Panc1 (cell line): Measurements from ENCODE around the gene TRIM66. TPM values are rescaled to one million over a fixed set of nuclear protein-coding genes. Genes with fewer than 3 reads are reported as not detected.

Experiments
- ATAC-seq: fragments of 200-7000 bp; cut with Tn5 transposase; 2 replicates; pipeline ENCODE4 v1.9.1; 2020; ENCODE audit warnings: mild to moderate bottlenecking, moderate library complexity
- BruUV-seq: library from RNA; stranded (reverse); fragments of 400-500 nt; replicated peaks from 2 replicates; lab custom pipeline; 2021; lab: Mats Ljungman, UMichigan
- CTCF ChIA-PET: fragments of 300-600 bp; sonication (Branson Sonifier 250); formaldehyde crosslinking; loops from one replicate; lab custom pipeline; 2022; ENCODE audit warnings: antibody characterized with exemption; lab: Charles Lee
- POLR2A ChIA-PET: fragments of 300-600 bp; sonication (Branson Sonifier 250); formaldehyde crosslinking; loops from one replicate; lab custom pipeline; 2022; ENCODE audit warnings: antibody characterized with exemption; lab: Charles Lee
- DNase-seq: peaks from one replicate; pipeline ENCODE4 v3.0.0-alpha.2; 2010; ENCODE audit warnings: low read depth, low spot score
- H3K27ac ChIP-seq: 2 replicates; pipeline ENCODE4 v1.5.1; 2011; ENCODE audit warnings: mild to moderate bottlenecking, low read length, inconsistent platforms
- H3K27me3 ChIP-seq: fragments of 200-500 bp; sonication (Bioruptor generic); 2 replicates; pipeline ENCODE4 v1.6.0; 2014; ENCODE audit warnings: low read length, inconsistent platforms; ENCODE audit not compliant: control insufficient read depth, insufficient read depth
- H3K36me3 ChIP-seq: fragments of 200-500 bp; sonication (Bioruptor generic); 2 replicates; pipeline ENCODE4 v1.5.1; 2014; ENCODE audit warnings: inconsistent platforms, mild to moderate bottlenecking, low read length, moderate library complexity; ENCODE audit not compliant: control insufficient read depth, insufficient read depth
- H3K4me1 ChIP-seq: 2 replicates; pipeline ENCODE4 v1.5.1; 2011; ENCODE audit warnings: inconsistent platforms, mild to moderate bottlenecking, low read length, moderate library complexity; ENCODE audit not compliant: control insufficient read depth, insufficient read depth
- H3K4me3 ChIP-seq, 2 experiments: 2 replicates each; pipeline ENCODE4 v1.5.1; 2011 to 2012; ENCODE audit warnings: low read depth in 2 of 2, low read length in 2 of 2, mild to moderate bottlenecking in 2 of 2, inconsistent platforms in 1 of 2, moderate library complexity in 1 of 2
- H3K9me3 ChIP-seq: fragments of 200-500 bp; sonication (Bioruptor generic); 2 replicates; pipeline ENCODE4 v1.5.1; 2014; ENCODE audit warnings: low read depth, mild to moderate bottlenecking, inconsistent platforms, low read length, moderate library complexity; ENCODE audit not compliant: control insufficient read depth, insufficient read depth
- CTCF ChIP-seq: fragments of 450-650 bp; IDR thresholded peaks from 2 replicates; pipeline ENCODE4 v1.5.1; 2017; ENCODE audit warnings: mild to moderate bottlenecking
- POLR2AphosphoS5 ChIP-seq: IDR thresholded peaks from 2 replicates; pipeline ENCODE4 v1.6.1; 2012; ENCODE audit warnings: mild to moderate bottlenecking, low read depth, low read length, moderate library complexity
- SIN3A ChIP-seq: IDR thresholded peaks from 2 replicates; pipeline ENCODE4 v1.6.1; 2012; ENCODE audit warnings: low read depth, mild to moderate bottlenecking, low read length, moderate library complexity, borderline replicate concordance; ENCODE audit not compliant: insufficient read depth
- TCF7L2 ChIP-seq: IDR thresholded peaks from 2 replicates; pipeline ENCODE4 v1.6.1; 2011; ENCODE audit warnings: mild to moderate bottlenecking, low read depth, low read length, inconsistent platforms
- in situ Hi-C: cut with HindIII; loops from 2 replicates; pipeline ENCODE4 v1.10.0; 2016; ENCODE audit warnings: low sequenced_read_pairs, low pct_unique_long_range_greater_than_20kb
- intact Hi-C: fragments of 100-400 bp; cut with micrococcal nuclease; formaldehyde crosslinking; loops from one replicate; pipeline ENCODE4 v1.10.0; 2022; ENCODE audit not compliant: unreplicated experiment
- total RNA-seq: library from RNA; stranded (reverse); gene quantifications from one replicate; pipeline ENCODE4 v1.2.1, GENCODE V29; 2021; ENCODE audit not compliant: unreplicated experiment
- TF ChIP-seq, protein P1 (sequence below), 2 experiments: IDR thresholded peaks; 2 replicates each; pipeline ENCODE4 v1.6.1; 2011 to 2012; ENCODE audit warnings: low read depth in 2 of 2, control low read depth in 1 of 2, low read length in 1 of 2, mild to moderate bottlenecking in 1 of 2, moderate library complexity in 1 of 2; ENCODE audit not compliant: insufficient read depth in 1 of 2

The TRIM66 gene
- total RNA-seq, 1 experiment from 2014 or later = 30.4 TPM

DNA sequence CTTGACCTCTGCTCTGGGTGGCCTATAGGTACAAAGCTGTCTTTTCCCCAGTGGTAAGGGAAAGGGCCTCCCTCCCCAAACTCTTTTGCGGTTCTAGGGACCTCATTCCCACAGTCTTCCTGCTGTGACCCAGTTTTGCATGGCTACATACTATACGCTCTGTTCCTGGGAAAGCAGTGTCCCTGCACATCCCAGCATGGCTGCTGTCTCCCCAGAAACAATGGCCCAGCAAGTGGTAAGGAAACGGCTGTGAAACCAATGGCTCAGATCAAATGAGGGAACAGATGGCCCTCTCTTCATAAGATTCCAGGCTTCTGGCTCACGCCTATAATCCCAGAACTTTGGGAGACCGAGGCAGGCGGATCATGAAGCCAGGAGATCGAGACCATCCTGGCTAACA is 41.2 kb upstream of the TRIM66 start:
- Histone ChIP-seq H3K27me3 (no peaks in the 10 kb centered on the region), H3K9me3 (no peaks in the 10 kb centered on the region), H3K27ac (no peak overlapping the region), H3K4me3 (no peak overlapping the region), H3K4me1 (peaks cover 13% of the 10 kb centered on the region), H3K36me3 (no peaks in the 10 kb centered on the region)
- POLR2A ChIA-PET = no interaction called here
- TF ChIP-seq, protein P1, sequence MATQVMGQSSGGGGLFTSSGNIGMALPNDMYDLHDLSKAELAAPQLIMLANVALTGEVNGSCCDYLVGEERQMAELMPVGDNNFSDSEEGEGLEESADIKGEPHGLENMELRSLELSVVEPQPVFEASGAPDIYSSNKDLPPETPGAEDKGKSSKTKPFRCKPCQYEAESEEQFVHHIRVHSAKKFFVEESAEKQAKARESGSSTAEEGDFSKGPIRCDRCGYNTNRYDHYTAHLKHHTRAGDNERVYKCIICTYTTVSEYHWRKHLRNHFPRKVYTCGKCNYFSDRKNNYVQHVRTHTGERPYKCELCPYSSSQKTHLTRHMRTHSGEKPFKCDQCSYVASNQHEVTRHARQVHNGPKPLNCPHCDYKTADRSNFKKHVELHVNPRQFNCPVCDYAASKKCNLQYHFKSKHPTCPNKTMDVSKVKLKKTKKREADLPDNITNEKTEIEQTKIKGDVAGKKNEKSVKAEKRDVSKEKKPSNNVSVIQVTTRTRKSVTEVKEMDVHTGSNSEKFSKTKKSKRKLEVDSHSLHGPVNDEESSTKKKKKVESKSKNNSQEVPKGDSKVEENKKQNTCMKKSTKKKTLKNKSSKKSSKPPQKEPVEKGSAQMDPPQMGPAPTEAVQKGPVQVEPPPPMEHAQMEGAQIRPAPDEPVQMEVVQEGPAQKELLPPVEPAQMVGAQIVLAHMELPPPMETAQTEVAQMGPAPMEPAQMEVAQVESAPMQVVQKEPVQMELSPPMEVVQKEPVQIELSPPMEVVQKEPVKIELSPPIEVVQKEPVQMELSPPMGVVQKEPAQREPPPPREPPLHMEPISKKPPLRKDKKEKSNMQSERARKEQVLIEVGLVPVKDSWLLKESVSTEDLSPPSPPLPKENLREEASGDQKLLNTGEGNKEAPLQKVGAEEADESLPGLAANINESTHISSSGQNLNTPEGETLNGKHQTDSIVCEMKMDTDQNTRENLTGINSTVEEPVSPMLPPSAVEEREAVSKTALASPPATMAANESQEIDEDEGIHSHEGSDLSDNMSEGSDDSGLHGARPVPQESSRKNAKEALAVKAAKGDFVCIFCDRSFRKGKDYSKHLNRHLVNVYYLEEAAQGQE (IDR thresholded peaks at IDR 0.05; ENCODE audit: insufficient read depth in 1 of 2, low read depth in 2 of 2, low read length in 1 of 2) = no peak
- TF ChIP-seq TCF7L2 (no peak), CTCF (no peak), SIN3A (no peak), POLR2AphosphoS5 (no peak)
- no peak for ATAC-seq
- CTCF ChIA-PET = no interaction called here
- no peak for DNase-seq
- intact Hi-C loops = no loop called here
- in situ Hi-C loops = no loop called here
- no TSS peak for BruUV-seq

- Histone ChIP-seq H3K36me3 (no peaks in the 10 kb centered on the region), H3K9me3 (no peaks in the 10 kb centered on the region), H3K4me3 (no peak overlapping the region), H3K4me1 (peaks cover 20% of the 10 kb centered on the region), H3K27ac (no peak overlapping the region), H3K27me3 (no peaks in the 10 kb centered on the region)
- TF ChIP-seq TCF7L2 (no peak), CTCF (no peak), SIN3A (no peak), POLR2AphosphoS5 (no peak)
- TF ChIP-seq, protein P1 (IDR thresholded peaks at IDR 0.05; ENCODE audit: insufficient read depth in 1 of 2, low read depth in 2 of 2, low read length in 1 of 2) = no peak
- intact Hi-C loops = no loop called here
- ChIA-PET POLR2A (no interaction called here), CTCF (no interaction called here)
- ATAC-seq (no peak), DNase-seq (no peak)
- BruUV-seq = no TSS peak
- in situ Hi-C loops = no loop called here
Observed at GRCh38 chr11:8722809-8723208, 40.3 kb upstream of the TRIM66 start.
